DMS114 treated with DMSO at 0.1 percent for 48 hours (cell line): ENCODE results near the gene RBM5.

ENCODE experiments used
- DNase-seq: peaks from one replicate; lab custom pipeline; 2025; ENCODE audit not compliant: unreplicated experiment; lab: John Stamatoyannopoulos, UW

RBM5 gene

GRCh38 chr3:50138266-50139200 is 49.8 kb downstream of the RBM5 start:
- no peak for DNase-seq

DNA sequence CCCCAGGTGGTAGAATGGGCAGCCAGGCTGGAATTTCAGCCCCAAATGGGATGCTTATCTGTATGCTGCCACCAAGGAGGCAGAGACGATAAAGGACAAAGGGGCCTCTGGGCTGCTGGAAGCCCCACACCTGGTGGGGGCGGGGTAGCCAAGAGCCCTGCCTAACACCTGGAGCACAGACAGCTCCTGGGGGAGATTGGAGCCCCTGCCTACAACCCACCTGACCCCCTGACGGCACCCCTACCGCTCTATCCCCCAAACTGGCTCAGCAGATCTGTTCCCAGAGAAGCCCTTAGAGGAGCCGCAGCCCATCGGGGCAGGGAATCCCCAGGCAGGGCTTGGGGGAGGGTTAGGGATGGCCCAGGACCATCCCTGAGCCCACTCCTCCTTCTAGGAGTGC is 50.6 kb downstream of the RBM5 start:
- no peak for DNase-seq

DNA sequence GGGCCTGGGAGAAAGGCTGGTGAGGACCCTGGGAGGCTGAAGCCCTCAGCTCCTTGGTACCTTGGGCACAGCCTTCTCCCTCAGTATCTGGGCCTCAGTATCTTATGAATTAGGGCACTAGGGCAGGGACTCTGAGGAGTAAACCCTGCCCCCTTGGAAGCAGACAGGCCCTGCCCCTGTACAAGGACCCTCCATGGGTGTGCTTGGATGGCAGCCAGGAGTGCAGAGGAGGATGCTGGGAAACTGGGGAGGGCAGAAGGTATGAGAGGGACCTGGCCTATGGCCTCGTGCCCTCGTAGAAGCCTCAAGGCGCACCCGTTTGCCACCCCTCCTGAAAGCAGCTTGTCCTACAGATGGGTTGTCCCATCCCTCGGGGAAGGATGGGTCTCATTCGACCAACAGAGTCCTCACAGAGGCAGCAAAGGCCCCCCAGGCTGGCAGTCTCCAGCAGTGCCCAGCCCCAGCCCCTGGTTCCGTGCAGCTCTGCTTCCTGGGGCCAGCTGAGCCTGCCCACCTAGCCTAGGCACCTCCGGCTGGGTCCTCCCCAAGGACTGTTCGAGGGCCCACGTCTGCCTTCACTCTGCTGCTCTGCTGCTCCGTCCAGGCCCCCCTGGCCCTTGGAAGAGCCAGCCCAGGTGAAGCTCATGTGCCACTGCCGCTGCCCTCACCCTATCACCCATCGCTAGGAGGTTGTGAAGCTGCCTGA is 51.2 kb downstream of the RBM5 start:
- DNase-seq, result no peak

DNA sequence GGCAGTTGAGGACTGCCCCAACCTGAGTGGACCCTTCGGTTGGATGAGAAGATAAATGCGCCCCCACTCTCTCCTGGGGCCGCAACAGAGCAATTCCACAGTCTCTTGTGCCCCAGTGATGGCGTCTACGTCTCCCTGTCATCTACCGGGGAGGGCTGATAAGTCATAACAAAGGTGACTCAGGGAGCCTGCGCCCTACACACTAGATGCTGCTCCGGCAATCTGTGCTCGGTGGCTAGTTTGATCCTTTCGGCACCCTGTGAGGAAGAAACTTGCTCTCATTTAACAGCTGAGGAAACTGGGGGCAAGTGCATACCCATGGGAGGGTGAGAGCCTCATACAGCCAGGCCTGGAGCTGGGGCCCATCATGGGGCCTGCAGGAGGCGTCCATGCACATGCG is 52.3 kb downstream of the RBM5 start:
- DNase-seq, result no peak

- no peak for DNase-seq
Measured at GRCh38 chr3:50146316-50146901, 57.7 kb downstream of the RBM5 start.

DNA sequence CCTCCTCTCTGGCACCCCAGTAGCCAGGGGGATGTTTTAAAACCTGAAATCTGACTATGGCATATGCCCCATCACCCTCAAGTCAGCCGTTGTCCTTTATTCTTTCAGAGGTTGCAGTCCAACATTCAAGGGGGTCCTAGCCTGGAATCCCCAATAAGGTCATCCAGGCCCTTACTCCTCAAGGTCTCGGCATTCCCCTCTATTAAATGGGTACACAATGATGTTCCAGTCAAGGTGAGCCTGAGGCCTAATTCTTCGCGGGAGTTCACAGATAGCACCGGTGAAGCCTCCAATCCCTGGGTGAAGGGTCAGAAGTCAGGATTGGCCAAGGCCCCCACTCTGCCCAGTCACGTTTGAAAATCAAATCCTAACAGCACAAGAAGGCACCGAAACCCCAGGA is 58.3 kb downstream of the RBM5 start:
- DNase-seq, result no peak

DNA sequence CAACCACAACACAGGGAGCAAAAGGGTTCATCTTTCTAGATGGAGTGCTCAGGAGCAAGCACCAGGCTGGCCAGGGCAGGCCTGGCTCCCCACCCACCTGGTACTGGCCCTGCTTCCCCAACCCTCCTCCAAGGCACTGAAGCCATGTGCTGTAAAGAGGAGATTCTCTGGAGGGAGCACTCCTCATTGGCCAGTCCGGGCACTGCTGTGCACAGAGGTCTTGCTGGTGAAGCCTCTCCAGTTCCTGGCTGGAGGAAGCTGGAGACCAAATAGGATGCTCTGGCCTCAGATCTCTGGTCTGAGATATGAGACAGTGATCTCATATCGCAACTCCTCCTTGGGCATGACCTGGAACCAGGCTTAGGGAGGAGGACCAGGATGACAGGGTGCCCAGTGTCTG is 58.7 kb downstream of the RBM5 start:
- DNase-seq, result no peak

DNA sequence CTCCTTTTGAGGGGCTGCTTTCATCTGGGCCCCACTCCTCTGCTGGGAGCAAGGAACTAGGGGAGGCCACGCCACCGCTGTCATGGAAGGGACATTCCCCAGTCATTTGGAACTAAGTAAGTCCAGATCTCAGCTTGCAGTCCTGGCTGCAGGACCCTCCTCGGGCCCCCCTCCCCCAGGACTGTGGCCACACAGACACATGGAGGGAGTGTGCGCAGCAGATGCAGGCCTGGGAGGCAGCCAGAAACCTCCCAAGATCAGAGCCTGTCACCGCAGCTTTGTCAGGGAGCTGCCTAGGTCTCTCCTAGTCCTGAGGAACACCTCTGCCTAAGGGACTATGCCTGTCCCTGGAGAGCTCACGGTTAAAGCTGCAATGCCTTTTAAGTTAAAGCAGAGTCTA is 59.1 kb downstream of the RBM5 start:
- no peak for DNase-seq

- no peak for DNase-seq
Measured at GRCh38 chr3:50150404-50150750, 61.7 kb downstream of the RBM5 start.

GRCh38 chr3:50150863-50151686 is 62.4 kb downstream of the RBM5 start:
- DNase-seq, result no peak

DNA sequence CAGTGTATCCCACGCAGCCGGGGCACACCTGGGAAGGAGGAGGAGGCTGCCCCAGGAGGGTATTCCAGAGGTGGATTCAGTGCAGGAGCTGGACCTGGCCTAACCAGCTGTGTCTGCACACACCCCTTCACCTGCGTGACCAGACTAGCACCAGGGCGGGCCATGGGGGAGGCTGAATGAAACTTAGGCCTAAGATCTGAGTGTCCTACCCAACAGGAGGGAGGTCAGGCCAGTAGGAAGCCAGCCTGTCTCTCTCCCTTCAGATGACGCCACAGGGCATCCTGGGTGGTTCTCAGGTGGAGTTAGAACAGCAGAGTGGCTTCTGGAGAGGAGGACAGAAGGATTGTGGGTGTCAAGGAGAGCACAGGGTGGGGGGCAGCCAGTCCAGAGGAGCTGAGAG is 63.0 kb downstream of the RBM5 start:
- DNase-seq, result no peak

GRCh38 chr3:50153782-50154475 is 65.2 kb downstream of the RBM5 start:
- no peak for DNase-seq

- DNase-seq, result no peak
Measured at GRCh38 chr3:50154476-50154839, 65.7 kb downstream of the RBM5 start.

DNA sequence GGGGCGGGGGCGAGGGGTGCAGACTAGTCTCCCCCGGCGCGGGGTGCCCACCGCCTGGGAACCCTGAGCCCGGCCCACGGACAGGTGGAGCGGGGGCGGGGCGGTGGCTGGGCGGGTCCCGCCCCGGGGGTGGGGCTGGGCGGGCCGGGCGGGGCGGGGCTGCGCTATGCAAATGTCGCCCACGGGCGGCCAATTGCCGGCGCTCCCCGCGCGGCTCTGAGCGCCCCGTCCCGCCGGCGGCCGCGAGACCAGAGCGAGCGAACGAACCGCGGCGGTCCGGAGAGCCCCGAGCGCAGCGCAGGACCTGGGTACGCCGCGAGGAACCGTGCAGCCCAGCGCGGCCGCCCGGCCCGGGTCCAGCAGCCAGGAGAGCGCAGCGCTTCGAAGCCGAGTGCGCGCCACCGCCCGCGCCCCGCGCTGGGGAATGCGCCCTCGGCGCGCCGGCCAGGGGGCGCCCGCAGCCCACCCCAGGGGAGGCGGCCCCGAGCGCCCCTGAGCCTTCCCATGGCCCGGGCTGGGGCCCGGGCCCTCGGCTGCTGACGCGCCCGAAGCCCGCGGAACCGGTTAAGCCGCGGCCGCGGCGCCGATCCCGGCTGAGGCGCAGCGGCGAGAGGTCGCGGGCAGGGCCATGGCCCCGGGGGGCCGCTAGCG is 66.2 kb downstream of the RBM5 start, which contains the start of gene SEMA3F:
TSS of gene SEMA3F (plus strand) at position 485 of the 651 bp plus-strand sequence. CDS start 4,299 bp downstream, outside the sequence.
- peak; percentile 30 for DNase-seq

DNA sequence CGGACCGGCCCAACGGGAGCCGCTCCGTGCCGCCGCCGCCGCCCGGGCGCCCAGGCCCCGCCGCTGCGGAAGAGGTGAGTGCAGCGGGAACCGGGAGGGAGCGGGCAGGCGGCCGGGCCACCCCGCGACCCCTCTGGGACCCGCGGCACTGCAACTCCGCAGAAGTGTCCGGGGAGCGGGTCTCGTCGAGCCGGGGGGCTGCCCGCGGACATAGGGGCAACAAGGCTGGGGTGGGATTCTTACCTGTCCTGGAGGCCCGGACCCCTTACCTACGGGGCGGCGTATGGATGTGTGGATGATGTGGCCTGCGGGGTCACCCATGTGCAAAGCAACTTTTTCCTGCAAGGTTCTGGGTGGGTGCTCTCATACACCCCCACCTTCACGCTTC is 66.8 kb downstream of the RBM5 start:
- no peak for DNase-seq

GRCh38 chr3:50155891-50156290 is 67.2 kb downstream of the RBM5 start:
- no peak for DNase-seq

DNA sequence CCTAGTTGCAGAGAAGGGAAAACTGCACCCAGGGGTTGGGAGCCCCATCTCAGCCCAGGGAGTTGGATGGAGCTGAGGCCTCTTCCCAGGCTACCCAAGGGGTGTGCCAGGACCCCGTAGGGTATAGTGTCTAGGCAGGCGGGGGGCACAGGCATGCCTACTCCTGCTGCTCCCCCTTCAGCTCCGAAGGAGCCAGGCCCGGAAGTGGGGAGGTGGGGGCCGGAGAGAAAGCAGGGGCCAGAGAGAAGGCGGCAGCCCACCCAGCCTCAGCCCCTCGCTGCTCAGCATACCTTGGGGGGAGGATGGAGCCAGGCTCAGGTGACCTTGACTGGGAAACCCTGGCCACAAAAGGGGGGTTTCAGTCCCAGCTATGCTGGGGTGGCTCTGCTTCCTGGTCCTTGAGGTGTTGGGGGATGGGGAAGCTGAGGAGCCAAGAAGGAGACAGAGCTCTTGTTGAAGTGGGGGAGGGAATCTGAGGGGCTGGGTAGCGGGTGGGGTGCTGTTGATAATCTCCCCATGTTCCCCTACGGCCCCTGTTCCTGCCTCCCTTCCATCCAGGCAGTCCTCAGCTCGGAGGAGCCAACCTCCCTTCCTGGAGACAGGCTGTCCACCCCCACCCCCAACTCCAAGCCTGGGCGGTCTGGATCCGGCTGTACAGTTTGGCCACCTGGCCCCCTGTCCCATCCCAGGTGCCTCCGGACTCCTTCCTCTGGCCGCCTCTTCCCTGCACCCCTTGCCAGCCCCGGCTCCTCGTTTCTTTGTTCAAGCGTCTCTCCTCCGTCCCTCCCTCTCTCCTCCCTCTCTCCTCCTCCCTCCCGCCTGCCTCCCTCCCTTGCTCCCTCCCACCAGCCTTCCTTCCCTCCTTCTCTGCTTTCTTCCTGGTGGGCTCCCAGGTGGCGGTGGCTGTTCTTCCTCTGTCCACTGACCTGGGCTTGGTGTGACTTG is 68.1 kb downstream of the RBM5 start:
- no peak for DNase-seq

DNA sequence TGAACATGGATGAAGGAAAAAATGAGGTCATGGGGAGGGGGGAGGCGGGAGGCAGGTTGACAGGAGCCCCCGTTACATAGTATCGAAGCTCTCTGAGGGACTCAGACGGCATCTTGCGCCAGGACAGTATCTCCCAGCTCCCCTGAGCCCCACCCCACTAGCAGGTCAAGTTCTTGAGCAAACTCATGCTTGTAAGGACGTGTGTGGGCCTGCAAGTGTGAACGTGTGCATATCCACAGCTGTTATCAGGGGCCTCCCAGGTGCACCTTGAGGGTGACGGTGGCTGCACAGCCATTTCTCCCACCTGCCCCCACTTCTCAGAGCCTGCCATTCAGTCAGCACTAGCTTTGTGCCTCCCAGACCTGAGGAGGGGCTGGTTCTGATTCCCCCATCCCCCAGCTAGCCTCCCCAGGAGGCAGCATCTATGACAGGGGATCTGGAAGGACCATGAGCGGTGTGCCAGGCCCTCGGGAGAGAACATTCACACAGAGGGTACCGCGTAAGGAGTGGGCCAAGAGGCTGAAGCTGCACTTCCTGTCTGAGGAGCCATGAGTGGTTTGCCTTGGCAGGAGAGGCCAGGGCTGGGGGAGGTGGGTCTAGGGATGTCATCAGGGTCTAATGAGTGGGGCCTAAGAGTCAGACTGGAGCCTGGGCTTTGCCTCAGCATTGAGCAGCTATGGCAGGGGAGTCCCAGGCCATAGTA is 69.3 kb downstream of the RBM5 start:
- no peak for DNase-seq
